ENCODE results near the gene FAM20C.

The FAM20C gene

DNA sequence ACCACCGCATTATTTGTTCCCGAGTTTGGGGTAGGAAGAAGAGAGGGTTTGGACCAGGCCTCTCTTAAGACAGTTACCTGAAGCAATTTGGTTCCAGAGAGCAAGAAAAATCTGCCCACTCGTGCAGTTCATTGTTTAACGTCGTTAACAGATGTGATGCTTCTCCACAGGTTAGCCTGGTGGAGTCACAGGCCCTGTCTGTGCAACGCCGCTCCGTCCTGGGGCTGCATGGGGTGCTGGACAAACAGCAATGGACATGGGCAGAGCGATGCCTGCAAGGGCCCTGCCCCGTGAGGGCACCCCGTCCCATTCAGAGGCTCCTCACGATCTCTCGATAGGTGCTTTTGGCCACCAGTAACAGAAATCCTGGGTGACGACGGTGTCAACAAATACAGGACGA, 107.3 kb downstream of the FAM20C start:
- TF ChIP-seq, protein P1, sequence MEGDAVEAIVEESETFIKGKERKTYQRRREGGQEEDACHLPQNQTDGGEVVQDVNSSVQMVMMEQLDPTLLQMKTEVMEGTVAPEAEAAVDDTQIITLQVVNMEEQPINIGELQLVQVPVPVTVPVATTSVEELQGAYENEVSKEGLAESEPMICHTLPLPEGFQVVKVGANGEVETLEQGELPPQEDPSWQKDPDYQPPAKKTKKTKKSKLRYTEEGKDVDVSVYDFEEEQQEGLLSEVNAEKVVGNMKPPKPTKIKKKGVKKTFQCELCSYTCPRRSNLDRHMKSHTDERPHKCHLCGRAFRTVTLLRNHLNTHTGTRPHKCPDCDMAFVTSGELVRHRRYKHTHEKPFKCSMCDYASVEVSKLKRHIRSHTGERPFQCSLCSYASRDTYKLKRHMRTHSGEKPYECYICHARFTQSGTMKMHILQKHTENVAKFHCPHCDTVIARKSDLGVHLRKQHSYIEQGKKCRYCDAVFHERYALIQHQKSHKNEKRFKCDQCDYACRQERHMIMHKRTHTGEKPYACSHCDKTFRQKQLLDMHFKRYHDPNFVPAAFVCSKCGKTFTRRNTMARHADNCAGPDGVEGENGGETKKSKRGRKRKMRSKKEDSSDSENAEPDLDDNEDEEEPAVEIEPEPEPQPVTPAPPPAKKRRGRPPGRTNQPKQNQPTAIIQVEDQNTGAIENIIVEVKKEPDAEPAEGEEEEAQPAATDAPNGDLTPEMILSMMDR (conservative IDR thresholded peaks at IDR 0.05; ENCODE audit: low read length): no peak
- no peak for DNase-seq (ENCODE audit: low read depth)
- no peak overlapping the region for H3K4me3 ChIP-seq (ENCODE audit: low read length)

DNA sequence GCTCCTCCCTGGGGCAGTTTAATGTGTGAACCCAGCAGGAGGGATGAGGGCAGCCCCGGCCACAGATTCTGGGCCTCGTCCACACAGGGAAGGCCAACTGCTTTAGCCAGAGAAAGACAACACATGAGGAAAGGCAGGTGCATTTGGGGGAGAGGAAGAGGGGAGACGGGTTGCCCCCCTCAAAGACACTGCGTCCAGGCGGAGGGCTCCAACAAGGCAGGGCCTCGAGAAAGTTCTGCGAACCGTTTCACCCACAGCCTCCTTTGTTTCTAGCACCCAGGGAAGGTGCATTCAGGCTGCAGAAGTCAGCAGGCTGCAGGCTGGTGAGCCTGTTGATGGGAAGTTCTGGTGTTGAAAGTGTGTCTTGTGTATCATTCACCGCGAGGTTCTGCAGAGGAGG, 107.7 kb downstream of the FAM20C start:
- H3K4me3 ChIP-seq (ENCODE audit: low read length): no peak overlapping the region
- TF ChIP-seq, protein P1 (conservative IDR thresholded peaks at IDR 0.05; ENCODE audit: low read length): no peak
- DNase-seq (ENCODE audit: low read depth): no peak

DNA sequence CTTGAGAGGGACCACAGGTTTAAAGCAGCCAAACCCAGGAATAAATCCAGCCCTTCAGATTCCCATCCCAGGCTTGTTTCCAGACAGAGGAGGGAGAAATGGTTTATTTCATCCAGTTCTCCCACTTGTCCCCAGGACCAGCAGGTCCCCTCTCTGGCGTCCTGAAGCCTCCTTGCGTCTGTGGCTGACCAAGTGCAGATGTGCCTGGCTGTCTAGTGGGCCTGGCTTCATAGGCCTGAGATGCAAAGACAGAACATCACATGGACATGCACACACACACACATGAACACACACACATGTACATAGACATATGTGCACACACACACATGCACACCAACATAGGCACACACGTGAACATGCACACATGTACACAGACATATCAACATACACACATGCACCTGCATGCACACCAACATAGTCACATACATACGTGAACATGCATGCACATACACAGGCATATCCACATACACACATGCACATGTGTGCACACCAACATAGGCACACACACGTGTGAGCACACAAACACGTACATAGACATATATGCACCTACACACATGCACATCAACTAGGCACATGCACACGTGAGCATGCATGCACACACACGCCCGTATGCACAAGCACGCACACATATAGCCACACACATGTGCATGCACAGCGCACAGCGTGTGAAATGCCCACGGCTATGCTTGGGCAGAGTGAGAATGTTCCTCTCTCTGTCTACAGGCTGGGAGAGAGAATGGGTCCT, 108.3 kb downstream of the FAM20C start:
- DNase-seq (ENCODE audit: low read depth): no peak
- TF ChIP-seq, protein P1 (conservative IDR thresholded peaks at IDR 0.05; ENCODE audit: low read length): no peak
- H3K4me3 ChIP-seq (ENCODE audit: low read length): no peak overlapping the region

DNA sequence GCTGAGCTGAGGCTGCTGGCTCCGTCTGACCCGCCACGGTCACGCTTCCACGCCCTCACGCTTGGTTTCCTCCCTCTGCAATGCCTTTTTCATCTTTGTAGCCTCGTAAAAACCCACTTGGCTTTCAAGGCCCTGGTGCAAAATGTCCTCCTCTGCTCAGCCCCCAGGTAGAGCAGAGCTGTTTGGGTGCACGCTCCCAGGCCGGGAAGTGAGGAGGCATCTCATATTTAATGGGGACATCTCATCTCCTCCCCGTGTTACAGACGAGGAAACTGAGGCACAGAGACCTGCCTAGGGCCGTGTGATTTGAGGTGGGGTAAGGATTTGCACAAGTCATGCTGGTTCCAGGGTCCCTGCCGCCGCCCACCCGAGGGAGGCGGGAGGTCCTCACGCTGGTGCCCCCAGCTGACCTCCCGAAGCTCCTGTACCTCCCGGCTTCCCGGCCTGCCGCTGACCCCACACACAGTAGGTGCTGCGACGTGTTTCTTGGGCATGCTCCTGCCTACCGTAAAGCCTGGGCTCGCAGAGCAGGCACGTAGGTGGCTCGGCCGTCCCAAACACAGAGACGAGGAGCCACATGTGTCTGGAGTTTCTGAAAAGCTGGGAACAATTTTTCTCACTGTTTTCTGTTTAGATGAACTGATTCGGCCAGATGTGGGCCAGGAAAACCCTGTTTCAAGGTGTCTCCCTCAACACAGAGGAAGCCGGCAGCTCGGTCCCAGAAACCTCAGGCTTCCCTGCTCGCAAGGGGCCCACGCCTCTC, 109.1 kb downstream of the FAM20C start:
- TF ChIP-seq, protein P1 (conservative IDR thresholded peaks at IDR 0.05; ENCODE audit: low read length): no peak

DNA sequence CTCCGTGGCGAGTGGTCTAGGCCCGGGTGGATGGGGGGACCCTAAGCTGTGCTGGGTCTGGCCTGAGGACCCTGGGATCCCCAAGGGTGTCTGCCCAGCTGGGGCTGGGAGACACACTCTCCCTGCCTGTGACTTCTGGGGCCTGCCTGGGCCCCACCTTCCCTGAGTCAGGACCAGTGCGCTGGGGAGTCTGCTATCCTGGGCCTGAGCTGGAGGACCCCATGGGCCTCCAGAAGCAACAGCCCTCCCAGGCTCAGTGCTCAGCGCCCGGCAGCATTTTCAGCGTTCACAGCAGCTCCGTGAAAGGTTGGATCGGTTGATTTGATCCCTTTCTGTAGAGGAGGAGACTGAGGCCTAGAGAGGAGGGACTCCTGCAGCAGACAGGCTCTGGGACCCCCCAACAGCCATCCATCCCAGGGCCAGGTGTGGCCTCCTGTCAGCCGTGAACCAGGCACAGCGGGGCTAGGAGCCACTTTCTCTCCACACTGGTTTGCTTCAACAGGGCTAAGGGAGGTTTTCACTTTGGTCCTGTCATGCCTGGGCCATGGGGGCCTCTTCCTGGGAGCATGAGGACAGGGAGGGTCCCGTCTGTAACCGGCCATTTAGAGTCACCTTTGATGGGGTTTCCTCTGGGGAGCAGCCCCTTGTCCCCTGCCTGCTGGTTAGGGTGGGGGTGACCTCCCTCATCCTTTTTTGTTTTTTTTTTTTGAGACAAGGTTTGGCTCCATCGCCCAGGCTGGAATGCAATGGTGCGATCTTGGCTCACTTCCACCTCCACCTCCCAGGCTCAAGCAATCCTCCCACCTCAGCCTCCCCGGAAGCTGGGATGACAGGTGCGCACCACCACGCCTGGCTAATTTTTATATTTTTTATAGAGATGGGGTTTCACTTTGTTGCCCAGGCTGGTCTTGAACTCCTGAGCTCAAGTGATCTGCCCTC, 110.0 kb downstream of the FAM20C start:
- H3K4me3 ChIP-seq (ENCODE audit: low read length): no peak overlapping the region
- TF ChIP-seq, protein P1 (conservative IDR thresholded peaks at IDR 0.05; ENCODE audit: low read length): no peak
- DNase-seq (ENCODE audit: low read depth): no peak

More for the DNA sequence above, 109.1 kb downstream of the FAM20C start:
- no peak overlapping the region for H3K4me3 ChIP-seq (ENCODE audit: low read length)
- no peak for DNase-seq (ENCODE audit: low read depth)

DNA sequence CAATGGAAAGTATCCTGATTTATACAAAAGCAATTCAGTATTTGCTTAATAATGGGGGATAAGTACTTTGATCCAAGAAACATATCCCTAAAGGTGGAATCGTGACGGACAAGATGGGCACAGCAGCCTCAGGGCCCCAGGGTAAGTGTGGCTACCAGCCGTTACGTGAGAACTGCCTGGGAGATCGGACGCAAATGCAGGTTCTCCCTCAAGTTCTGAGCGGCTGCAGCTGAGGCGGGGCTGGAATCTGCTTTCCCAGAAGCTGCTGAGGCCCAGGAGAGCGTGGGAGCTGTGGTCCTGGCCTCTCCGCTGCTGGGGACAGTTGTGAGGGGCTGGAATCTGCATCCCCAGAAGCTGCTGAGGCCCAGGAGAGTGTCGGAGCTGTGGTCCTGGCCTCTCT, 111.1 kb downstream of the FAM20C start:
- H3K4me3 ChIP-seq (ENCODE audit: low read length): no peak overlapping the region
- no peak for DNase-seq (ENCODE audit: low read depth)
- TF ChIP-seq, protein P1 (conservative IDR thresholded peaks at IDR 0.05; ENCODE audit: low read length): no peak
